GM12891 (cell line): Measurements from ENCODE around the gene THSD4.

ENCODE experiments used
- POLR2A ChIP-seq: IDR thresholded peaks from 2 replicates; pipeline ENCODE4 v1.6.1; 2011; ENCODE audit warnings: low read depth, low read length, control low read depth
- POLR2AphosphoS5 ChIP-seq: IDR thresholded peaks from 2 replicates; pipeline ENCODE4 v1.6.1; 2011; ENCODE audit warnings: low read depth, low read length, control low read depth
- TAF1 ChIP-seq: IDR thresholded peaks from 2 replicates; pipeline ENCODE4 v1.6.1; 2011; ENCODE audit warnings: low read depth, low read length, control low read depth

DNA sequence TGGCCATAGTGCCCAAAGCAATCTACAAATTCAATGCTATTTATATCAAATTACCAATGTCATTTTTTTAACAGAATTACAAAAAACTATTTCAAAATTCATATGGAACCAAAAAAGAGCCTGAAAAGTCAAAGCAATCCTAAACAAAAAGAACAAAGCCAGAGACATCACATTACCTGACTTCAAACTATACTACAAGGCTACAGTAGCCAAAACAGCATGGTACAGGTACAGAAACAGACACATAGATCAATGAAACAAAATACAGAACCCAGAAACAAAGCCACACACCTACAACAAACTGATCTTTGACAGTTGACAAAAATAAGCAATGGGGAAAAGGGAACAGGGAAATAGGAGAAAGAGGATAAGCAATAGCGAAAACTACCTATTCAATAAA is 26.6 kb upstream of the THSD4 start:
- no peak for TF ChIP-seq POLR2A
- TF ChIP-seq POLR2AphosphoS5, result no peak
- TF ChIP-seq TAF1, result no peak
